Measurements from ENCODE around the gene TK1.

GRCh38 chr17:78232859-78233173 is 46.0 kb upstream of the TK1 start:
- TF ChIP-seq, protein P1, sequence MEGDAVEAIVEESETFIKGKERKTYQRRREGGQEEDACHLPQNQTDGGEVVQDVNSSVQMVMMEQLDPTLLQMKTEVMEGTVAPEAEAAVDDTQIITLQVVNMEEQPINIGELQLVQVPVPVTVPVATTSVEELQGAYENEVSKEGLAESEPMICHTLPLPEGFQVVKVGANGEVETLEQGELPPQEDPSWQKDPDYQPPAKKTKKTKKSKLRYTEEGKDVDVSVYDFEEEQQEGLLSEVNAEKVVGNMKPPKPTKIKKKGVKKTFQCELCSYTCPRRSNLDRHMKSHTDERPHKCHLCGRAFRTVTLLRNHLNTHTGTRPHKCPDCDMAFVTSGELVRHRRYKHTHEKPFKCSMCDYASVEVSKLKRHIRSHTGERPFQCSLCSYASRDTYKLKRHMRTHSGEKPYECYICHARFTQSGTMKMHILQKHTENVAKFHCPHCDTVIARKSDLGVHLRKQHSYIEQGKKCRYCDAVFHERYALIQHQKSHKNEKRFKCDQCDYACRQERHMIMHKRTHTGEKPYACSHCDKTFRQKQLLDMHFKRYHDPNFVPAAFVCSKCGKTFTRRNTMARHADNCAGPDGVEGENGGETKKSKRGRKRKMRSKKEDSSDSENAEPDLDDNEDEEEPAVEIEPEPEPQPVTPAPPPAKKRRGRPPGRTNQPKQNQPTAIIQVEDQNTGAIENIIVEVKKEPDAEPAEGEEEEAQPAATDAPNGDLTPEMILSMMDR (IDR thresholded peaks at IDR 0.05; ENCODE audit: borderline replicate concordance, extremely low read depth, low read length, poor library complexity, severe bottlenecking) = no peak
- TF ChIP-seq EZH2 (IDR thresholded peaks at IDR 0.05; ENCODE audit: borderline replicate concordance, low read depth, low read length, severe bottlenecking) = no peak

Data from DND-41 (cell line).